H1 (cell line): ENCODE data around the gene GPC3. TPM values are rescaled to one million over a fixed set of nuclear protein-coding genes. Genes with fewer than 3 reads are reported as not detected.

ENCODE experiments used
- CTCF ChIA-PET: fragments of 300-600 bp; sonication (Branson Sonifier 250); formaldehyde crosslinking; loops from one replicate; lab custom pipeline; 2021; ENCODE audit not compliant: partially characterized antibody; lab: Charles Lee
- POLR2A ChIA-PET: fragments of 300-600 bp; sonication (Branson Sonifier 250); formaldehyde crosslinking; loops from one replicate; lab custom pipeline; 2021; ENCODE audit warnings: inconsistent platforms; ENCODE audit not compliant: partially characterized antibody; lab: Charles Lee
- DNase-seq, 2 experiments: peaks; one replicate each; pipeline versions ENCODE4 v3.0.0 to v3.0.0-alpha.2; 2010 to 2022; ENCODE audit warnings: low spot score in 2 of 2, low read depth in 1 of 2, mixed read lengths in 1 of 2
- FAIRE-seq: peaks from 2 replicates; lab custom pipeline; 2011; peaks lifted over from hg19 to GRCh38; lab: Jason Lieb, UNC
- H2AFZ ChIP-seq: 2 replicates; pipeline ENCODE4 v1.8.1; 2012; ENCODE audit warnings: low read length, inconsistent platforms
- H2AK5ac ChIP-seq: 2 replicates; pipeline ENCODE4 v1.6.1; 2013; ENCODE audit warnings: low read depth, low read length
- H2BK120ac ChIP-seq: replicated peaks from 2 replicates; pipeline ENCODE3; 2013; ENCODE audit warnings: low read depth, low read length, inconsistent platforms
- H2BK12ac ChIP-seq: 2 replicates; pipeline ENCODE4 v1.6.1; 2013; ENCODE audit warnings: low read depth, low read length
- H2BK15ac ChIP-seq: 2 replicates; pipeline ENCODE4 v1.6.1; 2013; ENCODE audit warnings: low read length
- H2BK20ac ChIP-seq: 2 replicates; pipeline ENCODE4 v1.6.1; 2013; ENCODE audit warnings: low read length
- H2BK5ac ChIP-seq: 2 replicates; pipeline ENCODE4 v1.6.1; 2013; ENCODE audit warnings: low read depth, low read length
- H3K14ac ChIP-seq: 2 replicates; pipeline ENCODE4 v1.6.1; 2013; ENCODE audit warnings: inconsistent platforms; ENCODE audit not compliant: insufficient read length
- H3K18ac ChIP-seq: 2 replicates; pipeline ENCODE4 v1.6.1; 2013; ENCODE audit warnings: low read length; ENCODE audit errors: extremely low read depth
- H3K23ac ChIP-seq: 2 replicates; pipeline ENCODE4 v1.6.1; 2013; ENCODE audit warnings: inconsistent platforms; ENCODE audit not compliant: insufficient read length
- H3K23me2 ChIP-seq: 2 replicates; pipeline ENCODE4 v1.6.1; 2013; ENCODE audit warnings: low read depth, low read length
- H3K27ac ChIP-seq: 2 replicates; pipeline ENCODE4 v1.6.1; 2011; ENCODE audit warnings: low read depth, low read length, inconsistent platforms
- H3K27me3 ChIP-seq, 4 experiments: replicated peaks in 1 of 4; 1 replicate in 1 of 4; 2 replicates in 3 of 4; pipeline versions ENCODE4 v1.6.1 to v1.8.1; 2011 to 2013; ENCODE audit warnings: low read length in 3 of 4, mild to moderate bottlenecking in 3 of 4, inconsistent platforms in 2 of 4, mixed read lengths in 2 of 4, moderate library complexity in 1 of 4; ENCODE audit not compliant: control insufficient read depth in 3 of 4, insufficient read depth in 3 of 4; ENCODE audit errors: extremely low read depth in 1 of 4
- H3K36me3 ChIP-seq, 4 experiments: 2 replicates each; pipeline versions ENCODE4 v1.6.1 to v1.8.1; 2011 to 2013; ENCODE audit warnings: mild to moderate bottlenecking in 4 of 4, low read length in 3 of 4, moderate library complexity in 2 of 4, control low read depth in 1 of 4, inconsistent platforms in 1 of 4; ENCODE audit not compliant: insufficient read depth in 4 of 4, control insufficient read depth in 2 of 4
- H3K4ac ChIP-seq: replicated peaks from 2 replicates; pipeline ENCODE3; 2013; ENCODE audit warnings: low read length, low read depth, mixed read lengths, inconsistent platforms; ENCODE audit not compliant: insufficient read length
- H3K4me1 ChIP-seq, 4 experiments: replicated peaks in 1 of 4; 1 replicate in 1 of 4; 2 replicates in 3 of 4; pipeline versions ENCODE4 v1.6.1 to v1.8.1; 2011 to 2013; ENCODE audit warnings: low read length in 3 of 4, inconsistent platforms in 2 of 4, mixed read lengths in 1 of 4; ENCODE audit not compliant: insufficient read depth in 4 of 4, control insufficient read depth in 3 of 4
- H3K4me2 ChIP-seq, 2 experiments: 2 replicates each; pipeline versions ENCODE4 v1.6.1 to v1.8.1; 2011 to 2013; ENCODE audit warnings: low read depth in 2 of 2, low read length in 2 of 2, control low read depth in 1 of 2, inconsistent platforms in 1 of 2, mild to moderate bottlenecking in 1 of 2; ENCODE audit not compliant: insufficient read depth in 1 of 2
- H3K4me3 ChIP-seq, 4 experiments: fragments of 200-600, 300-600 bp in 1 of 4; sonication (generic), shearing (Covaris generic), sonication (Bioruptor Twin) in 1 of 4; 2 replicates each; pipeline versions ENCODE4 v1.5.1 to v1.8.1; 2011 to 2016; ENCODE audit warnings: low read length in 4 of 4, low read depth in 3 of 4, control low read depth in 2 of 4, inconsistent platforms in 2 of 4, mild to moderate bottlenecking in 2 of 4, mixed read lengths in 1 of 4, moderate library complexity in 1 of 4; ENCODE audit not compliant: insufficient read depth in 2 of 4; ENCODE audit errors: extremely low read depth in 1 of 4
- H3K56ac ChIP-seq: replicated peaks from 2 replicates; pipeline ENCODE3; 2013; ENCODE audit warnings: low read depth, mild to moderate bottlenecking, mixed read lengths, low read length, inconsistent platforms; ENCODE audit not compliant: insufficient read length
- H3K79me1 ChIP-seq: 2 replicates; pipeline ENCODE4 v1.6.1; 2013; ENCODE audit warnings: low read depth, low read length, control low read depth
- H3K79me2 ChIP-seq, 2 experiments: 2 replicates each; pipeline versions ENCODE4 v1.6.1 to v1.8.1; 2012 to 2013; ENCODE audit warnings: low read length in 2 of 2, mild to moderate bottlenecking in 2 of 2, inconsistent platforms in 1 of 2; ENCODE audit not compliant: insufficient read depth in 2 of 2, control insufficient read depth in 1 of 2
- H3K9ac ChIP-seq, 4 experiments: replicated peaks in 1 of 4; 1 replicate in 1 of 4; 2 replicates in 3 of 4; pipeline versions ENCODE4 v1.6.1 to v1.8.1; 2011 to 2013; ENCODE audit warnings: low read depth in 3 of 4, low read length in 3 of 4, control low read depth in 2 of 4, mild to moderate bottlenecking in 2 of 4, moderate library complexity in 2 of 4, inconsistent platforms in 1 of 4; ENCODE audit errors: extremely low read depth in 1 of 4
- H3K9me3 ChIP-seq, 2 experiments: 2 replicates each; pipeline versions ENCODE4 v1.6.1 to v1.8.1; 2012 to 2013; ENCODE audit warnings: mild to moderate bottlenecking in 2 of 2, moderate library complexity in 2 of 2, control low read depth in 1 of 2, inconsistent platforms in 1 of 2, low read depth in 1 of 2, low read length in 1 of 2, mixed read lengths in 1 of 2; ENCODE audit not compliant: insufficient read depth in 2 of 2
- H4K20me1 ChIP-seq, 2 experiments: replicated peaks in 1 of 2; 2 replicates each; pipeline versions ENCODE3 to v1.8.1; 2011 to 2013; ENCODE audit warnings: inconsistent platforms in 2 of 2, low read length in 2 of 2, mild to moderate bottlenecking in 1 of 2; ENCODE audit not compliant: insufficient read depth in 2 of 2, control insufficient read depth in 1 of 2
- H4K5ac ChIP-seq: 2 replicates; pipeline ENCODE4 v1.6.1; 2013; ENCODE audit warnings: low read length, low read depth, mixed read lengths, inconsistent platforms; ENCODE audit not compliant: insufficient read length
- H4K8ac ChIP-seq: 2 replicates; pipeline ENCODE4 v1.8.0; 2013; ENCODE audit warnings: mild to moderate bottlenecking, moderate library complexity, low read length, inconsistent platforms; ENCODE audit not compliant: insufficient read depth; ENCODE audit errors: extremely low read depth
- H4K91ac ChIP-seq: replicated peaks from 2 replicates; pipeline ENCODE3; 2013; ENCODE audit warnings: low read length, mixed read lengths, inconsistent platforms; ENCODE audit not compliant: insufficient read length
- SP4 ChIP-seq: IDR thresholded peaks from 2 replicates; pipeline ENCODE4 v1.6.1; 2012; ENCODE audit warnings: low read length, inconsistent platforms
- WGBS, 2 experiments: shearing (Covaris generic) in 1 of 2; methylation state at CpG; one replicate each; pipeline versions ENCODE4 v1.1.6 to v1.1.7; 2013 to 2015; ENCODE audit warnings: low lambda C conversion rate in 2 of 2, mixed read lengths in 2 of 2, inconsistent platforms in 1 of 2, low coverage in 1 of 2, missing lambda C conversion rate in 1 of 2; ENCODE audit not compliant: insufficient replicate concordance in 2 of 2, insufficient coverage in 1 of 2, insufficient read length in 1 of 2; ENCODE audit errors: extremely low coverage in 1 of 2, missing lambda C conversion rate in 1 of 2; 5-methylcytosine and 5-hydroxymethylcytosine counted together
- polyA plus RNA-seq, 7 experiments: library from polyadenylated mRNA; depleted of rRNA in 3 of 7; stranded (reverse) in 5 of 7; unstranded in 2 of 7; fragments of >200 nt in 5 of 7; fragments of 200-250 nt in 2 of 7; gene quantifications; 1 replicate in 5 of 7; 2 replicates in 1 of 7; 4 replicates in 1 of 7; pipeline versions ENCODE4 v1.2.1 to v1.2.3, GENCODE V29; 2011 to 2013; ENCODE audit warnings: missing spikeins in 2 of 7, mixed read lengths in 2 of 7
- total RNA-seq: library from RNA; stranded (reverse); fragmentation: NEBNext Ultra II Directional; extraction: Animal tissue kit (Norgen Biotek cat#: 25700); gene quantifications from 2 replicates; pipeline ENCODE4 v1.2.1, GENCODE V29; 2021

GPC3 gene
- total and polyA plus RNA-seq, 2 of the 8 experiments (the other 6 are each of a cell fraction or from before 2014, with no cell fraction given) = 64.8 to 71.9 TPM

DNA sequence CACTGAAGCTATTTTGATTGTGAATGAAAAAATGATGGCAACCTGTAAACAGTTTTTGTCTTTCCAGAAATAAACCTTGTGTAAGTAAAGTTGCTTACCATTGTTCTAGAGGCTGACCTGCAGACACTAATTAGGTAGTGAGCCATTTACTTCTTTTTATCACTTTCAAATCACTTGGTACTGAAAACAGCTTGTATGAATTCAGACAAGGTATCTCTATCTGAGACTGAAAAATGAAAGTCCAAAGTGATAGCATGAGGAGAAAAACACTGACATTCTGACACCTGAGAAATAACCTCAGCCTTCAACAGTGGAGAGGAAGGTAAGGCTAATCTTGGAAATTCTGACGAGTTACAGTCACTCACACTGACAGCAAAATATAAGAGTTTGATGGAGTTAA lies 238.8 kb downstream of the GPC3 start:
- H2AFZ ChIP-seq = no peak overlapping the region
- POLR2A ChIA-PET = interaction anchor here (0.5 kb wide), 1 partner anchor 27 kb away, joined by 3 read pairs; no protein-coding TSS in a partner anchor

More for the DNA sequence above, 238.8 kb downstream of the GPC3 start:
- H2BK12ac ChIP-seq = no peak overlapping the region
- no peak overlapping the region for H4K8ac ChIP-seq
- DNase-seq = no peak
- CTCF ChIA-PET = interaction anchor here (0.7 to 1.3 kb wide), 3 partner anchors 28 to 171 kb away, joined by 3 read pairs; no protein-coding TSS in a partner anchor
- H3K23me2 ChIP-seq = no peaks in the 10 kb centered on the region
- H2BK120ac ChIP-seq = no peak overlapping the region
- H4K5ac ChIP-seq = no peak overlapping the region
- H3K79me1 ChIP-seq = no peaks in the 10 kb centered on the region
- H3K4me1 ChIP-seq = no peaks in the 10 kb centered on the region
- no peak overlapping the region for H2BK5ac ChIP-seq
- H3K56ac ChIP-seq = no peak overlapping the region
- no peak overlapping the region for H3K14ac ChIP-seq
- no peaks in the 10 kb centered on the region for H4K20me1 ChIP-seq
- H2BK15ac ChIP-seq = no peak overlapping the region
- H3K4me2 ChIP-seq = no peak overlapping the region
- TF ChIP-seq SP4 = no peak
- no peak overlapping the region for H3K4ac ChIP-seq
- no peak overlapping the region for H2AK5ac ChIP-seq
- no peaks in the 10 kb centered on the region for H3K36me3 ChIP-seq
- no peaks in the 10 kb centered on the region for H3K27me3 ChIP-seq
- H3K23ac ChIP-seq = no peak overlapping the region
- WGBS, 2 experiments = 78% methylated on average over 1 of the region's 1 CpG; no CpG with 5 or more reads in 1 of the 2 experiments
- no peaks in the 10 kb centered on the region for H3K79me2 ChIP-seq
- no peaks in the 10 kb centered on the region for H3K9me3 ChIP-seq
- no peak overlapping the region for H4K91ac ChIP-seq
- no peak overlapping the region for H3K9ac ChIP-seq
- H3K18ac ChIP-seq = no peak overlapping the region
- no peak overlapping the region for H2BK20ac ChIP-seq
- no peak overlapping the region for H3K27ac ChIP-seq
- no peak overlapping the region for H3K4me3 ChIP-seq
- FAIRE-seq = no peak
